NCI-H446 treated with DMSO at 0.1 percent for 48 hours (cell line): ENCODE results near the gene ARSG.
"Not testable (repeated sequence)": the region's sequence is repeated elsewhere in the genome, so short reads cannot be mapped to it uniquely, and the experiment has no call there.

Source experiments
- DNase-seq: peaks from one replicate; lab custom pipeline; 2025; lab: John Stamatoyannopoulos, UW

The ARSG gene

DNA sequence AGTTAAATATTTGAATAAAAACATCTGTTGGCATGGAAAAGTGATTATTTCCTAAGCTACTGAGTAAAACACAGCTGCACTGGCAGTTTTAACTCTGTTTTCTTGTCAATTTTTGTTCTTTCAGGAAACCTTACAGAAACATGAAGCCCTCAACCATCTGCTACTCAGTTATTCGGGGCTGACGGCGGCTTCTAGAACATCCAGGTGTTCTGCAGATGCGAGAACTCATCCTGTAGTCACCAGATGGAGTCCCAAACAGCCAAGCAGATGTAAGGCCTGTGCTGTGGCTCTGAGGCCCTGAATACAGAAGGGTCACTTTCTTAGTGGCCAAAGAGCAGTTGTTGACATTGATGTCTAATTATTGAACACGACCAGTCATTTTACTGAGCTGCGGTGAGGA lies 15.5 kb downstream of the ARSG start:
- no peak for DNase-seq

- DNase-seq: no peak
Observed at GRCh38 chr17:68307443-68307842, 16.1 kb downstream of the ARSG start.

DNA sequence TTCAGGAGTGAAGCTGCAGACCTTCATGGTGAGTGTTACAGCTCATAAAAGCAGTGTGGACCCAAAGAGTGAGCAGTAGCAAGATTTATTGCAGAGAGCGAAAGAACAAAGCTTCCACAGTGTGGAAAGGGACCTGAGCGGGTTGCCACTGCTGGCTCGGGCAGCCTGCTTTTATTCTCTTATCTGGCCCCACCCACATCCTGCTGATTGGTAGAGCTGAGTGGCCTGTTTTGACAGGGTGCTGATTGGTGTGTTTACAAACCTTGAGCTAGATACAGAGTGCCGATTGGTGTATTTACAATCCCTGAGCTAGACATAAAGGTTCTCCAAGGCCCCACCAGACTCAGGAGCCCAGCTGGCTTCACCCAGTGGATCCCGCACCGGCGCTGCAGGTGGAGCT lies 17.2 kb downstream of the ARSG start:
- DNase-seq: not testable (repeated sequence)

DNA sequence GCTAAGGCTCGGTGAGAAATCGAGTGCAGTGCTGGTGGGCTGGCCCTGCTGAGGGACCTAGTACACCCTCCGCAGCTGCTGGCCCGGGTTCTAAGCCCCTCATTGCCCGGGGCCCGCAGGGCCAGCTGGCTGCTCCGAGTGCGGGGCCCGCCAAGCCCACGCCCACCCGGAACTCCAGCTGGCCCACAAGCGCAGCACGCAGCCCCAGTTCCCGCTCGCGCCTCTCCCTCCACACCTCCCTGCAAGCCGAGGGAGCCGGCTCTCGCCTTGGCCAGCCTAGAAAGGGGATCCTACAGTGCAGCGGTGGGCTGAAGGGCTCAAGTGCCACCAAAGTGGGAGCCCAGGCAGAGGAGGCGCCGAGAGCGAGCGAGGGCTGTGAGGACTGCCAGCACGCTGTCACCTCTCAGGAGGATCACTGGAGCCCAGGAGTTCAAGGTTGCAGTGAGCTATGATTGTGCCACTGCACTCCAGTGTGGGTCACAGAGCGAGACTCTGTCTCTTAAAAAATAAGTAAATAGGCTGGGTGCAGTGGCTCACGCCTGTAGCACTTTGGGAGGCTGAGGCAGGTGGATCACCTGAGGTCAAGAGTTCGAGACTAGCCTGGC lies 17.9 kb downstream of the ARSG start:
- DNase-seq: not testable (repeated sequence)

DNA sequence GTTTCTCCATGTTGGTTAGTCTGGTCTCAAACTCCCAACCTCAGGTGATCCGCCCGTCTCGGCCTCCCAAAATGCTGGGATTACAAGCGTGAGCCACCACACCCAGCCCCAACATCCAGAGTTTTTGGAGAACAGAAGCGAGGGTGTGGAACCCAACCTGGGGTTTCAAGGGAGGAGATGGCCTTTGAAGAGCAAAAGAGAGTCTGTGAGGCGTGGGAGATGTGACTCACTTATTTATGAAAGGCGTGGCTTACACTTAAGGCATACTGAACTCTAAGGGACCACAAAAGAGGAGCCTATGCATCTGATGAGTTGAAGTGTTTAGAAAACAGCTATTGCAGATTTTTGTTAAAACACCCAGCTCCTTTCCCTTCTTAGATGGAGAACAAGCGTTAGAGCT lies 18.9 kb downstream of the ARSG start:
- DNase-seq: no peak

DNA sequence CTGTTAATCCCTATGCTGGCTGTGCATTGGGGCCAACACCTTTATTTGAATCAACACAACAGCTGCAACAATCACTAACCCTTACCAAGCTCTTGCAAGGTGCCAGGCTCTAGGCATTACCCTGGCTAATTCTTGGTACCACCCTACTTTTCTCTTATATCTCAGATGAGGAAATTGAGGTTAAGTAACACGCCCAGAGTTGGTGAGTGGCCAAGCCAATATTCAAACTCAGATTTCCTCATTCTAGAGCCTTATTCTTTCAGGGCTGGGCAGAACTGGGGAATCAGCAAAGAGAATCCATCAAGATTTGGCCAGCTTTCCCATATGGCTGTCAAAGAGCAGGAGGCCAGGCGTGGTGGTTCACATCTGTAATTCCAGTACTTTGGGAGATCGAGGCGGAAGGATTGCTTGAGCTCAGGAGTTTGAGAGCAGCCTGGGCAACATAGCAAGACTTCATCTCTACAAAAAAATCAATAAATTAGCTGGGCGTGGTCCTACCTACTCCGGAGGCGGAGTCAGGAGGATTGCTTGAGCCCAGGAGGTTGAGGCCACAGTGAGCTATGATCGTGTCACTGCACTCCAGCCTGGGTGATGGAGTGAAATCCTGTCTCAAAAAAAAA lies 23.7 kb downstream of the ARSG start:
- DNase-seq: no peak

- DNase-seq: no peak
Observed at GRCh38 chr17:68315930-68316329, 24.6 kb downstream of the ARSG start.

GRCh38 chr17:68317458-68317857 lies 26.2 kb downstream of the ARSG start:
- no peak for DNase-seq

- no peak for DNase-seq
Observed at GRCh38 chr17:68318103-68318991, 27.1 kb downstream of the ARSG start.

- no peak for DNase-seq
Observed at GRCh38 chr17:68319410-68320162, 28.3 kb downstream of the ARSG start.

DNA sequence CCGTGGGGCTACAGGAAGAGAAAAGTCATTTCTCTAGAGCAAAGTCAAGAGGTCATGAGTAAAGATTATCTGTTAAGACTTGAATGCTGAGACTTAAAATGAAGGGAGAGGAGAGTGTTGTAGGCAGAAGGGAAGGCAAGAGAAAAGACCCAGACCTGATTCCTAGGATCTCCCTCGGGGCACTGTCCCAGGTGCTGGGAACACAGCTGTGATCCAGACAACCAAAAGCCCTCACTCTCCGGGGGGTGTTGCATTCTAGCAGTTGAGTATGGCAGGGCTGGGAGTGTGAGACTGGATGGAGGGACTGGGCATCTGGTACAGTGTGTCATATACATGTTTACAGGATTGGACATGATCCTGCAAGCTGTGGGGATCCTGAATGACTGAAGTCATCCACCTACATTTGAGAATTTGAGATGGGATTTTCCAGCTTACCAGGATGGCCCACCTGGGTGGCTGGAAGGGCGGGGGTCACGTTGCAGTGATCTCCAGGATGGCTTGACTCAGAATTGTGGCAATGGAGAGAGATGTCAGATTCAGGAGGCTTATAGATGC lies 29.1 kb downstream of the ARSG start:
- DNase-seq: no peak

DNA sequence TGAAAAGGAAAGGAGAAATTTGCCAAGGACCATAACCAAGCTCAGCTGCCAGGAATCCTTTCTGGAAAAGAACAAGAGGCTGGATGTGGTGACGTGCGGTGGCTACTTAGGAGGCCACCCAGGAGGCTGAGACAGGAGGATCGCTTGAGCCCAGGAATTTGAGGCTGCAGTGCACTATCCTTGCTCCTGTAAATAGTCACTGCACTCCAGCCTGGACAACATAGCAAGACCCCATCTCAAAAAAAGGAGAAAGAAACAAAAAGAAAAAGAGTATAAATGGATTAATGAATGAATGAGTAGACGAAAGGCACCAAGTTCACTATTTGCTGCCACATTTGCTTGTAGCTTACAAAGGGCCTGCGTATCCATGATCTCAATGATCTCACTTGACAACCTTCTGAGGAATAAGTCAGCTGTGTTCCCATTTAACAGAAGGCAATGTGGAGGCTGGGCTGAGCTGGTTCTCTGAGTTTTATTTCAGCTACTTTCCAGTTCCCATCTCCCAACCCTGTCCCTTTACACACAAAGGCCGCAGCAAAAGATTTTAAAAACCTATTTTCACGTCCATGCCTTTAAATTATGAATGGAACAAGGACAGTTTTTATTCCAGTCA lies 29.8 kb downstream of the ARSG start:
- DNase-seq: no peak

DNA sequence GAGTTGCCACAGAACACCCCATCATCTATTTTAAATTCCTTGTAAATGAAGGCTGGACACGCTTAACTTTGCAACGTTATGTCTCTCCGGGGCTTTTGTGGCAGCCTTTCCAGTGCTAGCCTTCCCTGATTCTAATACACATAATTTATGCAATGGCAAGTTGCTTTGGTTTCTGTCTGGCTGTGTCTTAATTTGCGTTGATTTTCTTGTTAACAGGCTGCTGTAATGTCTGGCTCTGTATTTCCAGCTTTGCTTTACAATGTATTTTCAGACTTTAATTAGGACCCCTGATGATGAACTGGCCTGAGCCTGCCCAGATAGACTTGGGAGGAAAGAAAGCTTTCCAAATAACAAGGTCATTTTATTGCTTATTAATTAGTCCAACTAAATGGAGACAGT lies 30.3 kb downstream of the ARSG start:
- DNase-seq: no peak

DNA sequence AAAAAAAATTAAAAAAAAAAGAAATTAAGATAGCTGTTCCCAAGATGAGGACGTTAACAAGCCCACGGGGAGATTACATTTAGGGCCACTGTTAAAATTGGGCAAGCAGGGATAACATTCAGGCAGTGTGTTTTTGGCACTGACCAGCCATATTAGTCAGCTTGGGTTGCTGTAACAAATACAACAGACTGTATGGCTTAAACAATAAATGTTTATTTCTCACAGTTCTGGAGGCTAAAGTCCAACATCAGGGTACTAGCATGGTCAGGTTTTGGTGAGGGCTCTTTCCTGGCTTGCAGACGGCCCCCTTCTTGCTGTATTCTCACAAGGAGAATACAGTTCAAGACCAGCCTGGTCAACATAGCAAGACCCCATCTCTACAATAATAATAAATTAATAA lies 31.3 kb downstream of the ARSG start:
- DNase-seq: no peak

GRCh38 chr17:68324114-68324513 lies 32.8 kb downstream of the ARSG start:
- DNase-seq: no peak

GRCh38 chr17:68324654-68325336 lies 33.5 kb downstream of the ARSG start:
- no peak for DNase-seq

GRCh38 chr17:68325961-68326360 lies 34.7 kb downstream of the ARSG start:
- DNase-seq: no peak

DNA sequence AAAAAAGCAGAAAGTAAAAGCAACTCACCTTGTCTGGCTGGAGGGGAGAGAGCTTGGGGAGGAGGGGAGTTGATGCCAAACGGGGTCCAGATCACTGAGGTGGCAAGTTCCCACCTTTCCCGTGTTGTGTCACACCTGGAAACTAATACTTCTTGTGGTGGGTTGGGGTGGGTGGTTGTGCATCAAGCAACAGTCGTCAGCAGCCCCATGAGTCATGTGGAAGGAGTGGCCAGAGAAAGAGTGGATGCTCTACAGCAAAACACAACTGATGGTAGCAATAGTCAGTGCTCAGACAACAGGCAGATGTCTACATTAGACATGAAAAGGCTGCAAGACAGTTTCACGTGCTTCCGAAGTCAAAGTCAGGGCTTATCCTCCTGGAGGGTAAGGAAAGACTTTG lies 35.4 kb downstream of the ARSG start:
- no peak for DNase-seq

- no peak for DNase-seq
Observed at GRCh38 chr17:68327823-68328557, 36.7 kb downstream of the ARSG start.

GRCh38 chr17:68328676-68329075 lies 37.4 kb downstream of the ARSG start:
- no peak for DNase-seq
